Mesendoderm (in vitro differentiated cells): ENCODE results near the gene CACNA1C.
A peak's percentile ranks its signal among the peaks of the same experiment; 100 is the strongest.

Experiments used
- DNase-seq: peaks from one replicate; pipeline ENCODE4 v3.0.0; 2013
- H2AK5ac ChIP-seq: 2 replicates; pipeline ENCODE4 v1.6.1; 2013; ENCODE audit warnings: low read length, inconsistent platforms
- H2BK120ac ChIP-seq: 2 replicates; pipeline ENCODE4 v1.6.1; 2013; ENCODE audit warnings: low read depth, mild to moderate bottlenecking, low read length, moderate library complexity, mixed read lengths
- H2BK15ac ChIP-seq: replicated peaks from 2 replicates; pipeline ENCODE4 v1.6.1; 2013; ENCODE audit warnings: low read depth, mild to moderate bottlenecking, moderate library complexity
- H2BK5ac ChIP-seq: 2 replicates; pipeline ENCODE4 v1.6.1; 2013; ENCODE audit warnings: low read length, inconsistent platforms
- H3K18ac ChIP-seq: 2 replicates; pipeline ENCODE4 v1.6.1; 2013; ENCODE audit warnings: mild to moderate bottlenecking, low read length, mixed read lengths
- H3K23ac ChIP-seq: one replicate; pipeline ENCODE4 v1.6.1; 2013; ENCODE audit warnings: low read length
- H3K27ac ChIP-seq: 2 replicates; pipeline ENCODE4 v1.5.1; 2013; ENCODE audit warnings: low read depth, mild to moderate bottlenecking, inconsistent platforms, low read length, moderate library complexity
- H3K27me3 ChIP-seq: 2 replicates; pipeline ENCODE4 v1.6.1; 2013; ENCODE audit warnings: low read length, control low read depth, mild to moderate bottlenecking, inconsistent platforms; ENCODE audit not compliant: insufficient read depth, poor library complexity
- H3K36me3 ChIP-seq: 2 replicates; pipeline ENCODE4 v1.6.1; 2013; ENCODE audit warnings: low read length, inconsistent platforms; ENCODE audit not compliant: control insufficient read depth, insufficient read depth
- H3K4ac ChIP-seq: one replicate; pipeline ENCODE4 v1.6.1; 2013; ENCODE audit warnings: low read depth, mild to moderate bottlenecking, low read length, moderate library complexity
- H3K4me1 ChIP-seq: 2 replicates; pipeline ENCODE4 v1.6.1; 2013; ENCODE audit warnings: low read depth, low read length, inconsistent platforms; ENCODE audit not compliant: control insufficient read depth
- H3K4me2 ChIP-seq: 2 replicates; pipeline ENCODE4 v1.6.1; 2013; ENCODE audit warnings: low read length
- H3K4me3 ChIP-seq: 2 replicates; pipeline ENCODE4 v1.5.1; 2013; ENCODE audit warnings: mild to moderate bottlenecking, low read length
- H3K56ac ChIP-seq: one replicate; pipeline ENCODE4 v1.6.1; 2013; ENCODE audit warnings: low read length
- H3K79me1 ChIP-seq: 2 replicates; pipeline ENCODE4 v1.6.1; 2013; ENCODE audit warnings: low read length, inconsistent platforms
- H3K79me2 ChIP-seq: 2 replicates; pipeline ENCODE4 v1.6.1; 2013; ENCODE audit warnings: mild to moderate bottlenecking, low read length; ENCODE audit not compliant: control insufficient read depth, insufficient read depth
- H3K9ac ChIP-seq: 2 replicates; pipeline ENCODE4 v1.6.1; 2013; ENCODE audit warnings: low read length, inconsistent platforms
- H4K5ac ChIP-seq: one replicate; pipeline ENCODE4 v1.6.1; 2013; ENCODE audit warnings: low read length
- H4K8ac ChIP-seq: one replicate; pipeline ENCODE4 v1.6.1; 2013; ENCODE audit warnings: low read depth, mild to moderate bottlenecking, control low read depth, low read length, moderate library complexity
- WGBS: extraction: QIAGEN DNeasy Blood & Tissue Kit; methylation state at CpG from one replicate; pipeline ENCODE4 v1.1.7; 2013; ENCODE audit warnings: low lambda C conversion rate, missing lambda C conversion rate; ENCODE audit not compliant: insufficient coverage; ENCODE audit errors: extremely low coverage; 5-methylcytosine and 5-hydroxymethylcytosine counted together

CACNA1C gene

GRCh38 chr12:2536724-2537123 lies 483.9 kb downstream of the CACNA1C start:
- Histone ChIP-seq H3K18ac (no peak overlapping the region), H4K8ac (no peak overlapping the region), H2BK5ac (no peak overlapping the region), H2BK15ac (no peak overlapping the region), H3K79me1 (no peaks in the 10 kb centered on the region), H3K4me1 (no peaks in the 10 kb centered on the region), H3K27ac (no peak overlapping the region), H2AK5ac (no peak overlapping the region), H3K23ac (no peak overlapping the region), H3K36me3 (no peaks in the 10 kb centered on the region), H3K27me3 (no peaks in the 10 kb centered on the region), H3K4ac (no peak overlapping the region), H3K9ac (no peak overlapping the region), H4K5ac (no peak overlapping the region), H3K4me3 (no peak overlapping the region), H3K79me2 (no peaks in the 10 kb centered on the region), H3K56ac (no peak overlapping the region), H3K4me2 (no peak overlapping the region), H2BK120ac (no peak overlapping the region)
- no CpG with 5 or more reads among the region's 4 CpGs for WGBS
- no peak for DNase-seq

GRCh38 chr12:2537868-2538541 lies 485.2 kb downstream of the CACNA1C start:
- no CpG with 5 or more reads among the region's 5 CpGs for WGBS
- Histone ChIP-seq H3K36me3 (no peaks in the 10 kb centered on the region), H3K9ac (no peak overlapping the region), H3K27me3 (no peaks in the 10 kb centered on the region), H3K4ac (no peak overlapping the region), H3K27ac (no peak overlapping the region), H3K79me2 (no peaks in the 10 kb centered on the region), H3K4me2 (no peak overlapping the region), H3K79me1 (no peaks in the 10 kb centered on the region), H3K56ac (no peak overlapping the region), H3K18ac (no peak overlapping the region), H2BK15ac (no peak overlapping the region), H2BK120ac (no peak overlapping the region), H4K8ac (no peak overlapping the region), H2BK5ac (no peak overlapping the region), H4K5ac (no peak overlapping the region), H2AK5ac (no peak overlapping the region), H3K4me3 (no peak overlapping the region), H3K23ac (no peak overlapping the region), H3K4me1 (no peaks in the 10 kb centered on the region)
- DNase-seq: no peak

GRCh38 chr12:2539938-2540337 lies 487.2 kb downstream of the CACNA1C start:
- H3K79me1 ChIP-seq: no peaks in the 10 kb centered on the region
- no peak overlapping the region for H2BK15ac ChIP-seq
- H3K27ac ChIP-seq: no peak overlapping the region
- H3K79me2 ChIP-seq: no peaks in the 10 kb centered on the region
- no peak overlapping the region for H2AK5ac ChIP-seq
- no peak overlapping the region for H2BK120ac ChIP-seq
- H2BK5ac ChIP-seq: no peak overlapping the region
- no peak overlapping the region for H3K4ac ChIP-seq
- H3K4me1 ChIP-seq: no peaks in the 10 kb centered on the region
- H4K8ac ChIP-seq: no peak overlapping the region
- H3K9ac ChIP-seq: no peak overlapping the region
- no peak overlapping the region for H3K56ac ChIP-seq
- H3K27me3 ChIP-seq: no peaks in the 10 kb centered on the region
- H3K23ac ChIP-seq: no peak overlapping the region
- no peak overlapping the region for H3K4me3 ChIP-seq
- peak overlapping the region; percentile 9 for H3K18ac ChIP-seq
- no peak for DNase-seq
- H3K4me2 ChIP-seq: no peak overlapping the region
- H4K5ac ChIP-seq: no peak overlapping the region
- WGBS: no CpG with 5 or more reads among the region's 8 CpGs
- no peaks in the 10 kb centered on the region for H3K36me3 ChIP-seq

DNA sequence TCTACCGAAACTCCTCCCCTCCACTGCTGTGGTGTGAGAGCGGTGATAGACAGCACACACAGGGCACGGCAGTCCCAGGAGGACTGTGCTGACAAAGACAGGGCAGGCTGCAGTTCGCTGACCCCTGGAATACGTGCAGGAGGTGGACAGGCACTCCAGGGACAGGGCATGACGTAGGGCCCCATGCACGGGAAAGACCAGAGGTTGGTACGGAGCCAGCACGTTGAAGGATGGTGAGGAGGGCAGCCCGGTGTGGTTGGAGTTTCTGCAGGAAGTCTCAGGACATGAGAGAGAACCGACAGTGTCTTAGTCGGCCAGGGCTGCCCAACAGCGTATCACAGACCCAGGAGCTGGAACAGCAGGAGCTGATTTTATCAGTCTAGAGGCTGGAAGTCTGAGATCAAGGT lies 487.8 kb downstream of the CACNA1C start:
- H2BK5ac ChIP-seq: no peak overlapping the region
- H3K79me2 ChIP-seq: no peaks in the 10 kb centered on the region
- H3K4ac ChIP-seq: no peak overlapping the region
- H3K27me3 ChIP-seq: no peaks in the 10 kb centered on the region
- no peak overlapping the region for H3K27ac ChIP-seq
- no peak overlapping the region for H3K9ac ChIP-seq
- no peak overlapping the region for H2BK120ac ChIP-seq
- H2BK15ac ChIP-seq: no peak overlapping the region
- no peaks in the 10 kb centered on the region for H3K4me1 ChIP-seq
- H3K4me2 ChIP-seq: no peak overlapping the region
- H3K23ac ChIP-seq: no peak overlapping the region
- H3K56ac ChIP-seq: peak overlapping the region; percentile 25
- WGBS: no CpG with 5 or more reads among the region's 13 CpGs
- no peak overlapping the region for H2AK5ac ChIP-seq
- H3K79me1 ChIP-seq: no peaks in the 10 kb centered on the region
- no peak overlapping the region for H4K5ac ChIP-seq
- no peaks in the 10 kb centered on the region for H3K36me3 ChIP-seq
- H4K8ac ChIP-seq: no peak overlapping the region
- H3K4me3 ChIP-seq: no peak overlapping the region
- H3K18ac ChIP-seq: no peak overlapping the region
- DNase-seq: peak; percentile 60

- peak overlapping the region; percentile 45 for H2BK5ac ChIP-seq
- H3K56ac ChIP-seq: no peak overlapping the region
- H3K23ac ChIP-seq: no peak overlapping the region
- H3K4me3 ChIP-seq: no peak overlapping the region
- no peak overlapping the region for H4K5ac ChIP-seq
- no peak overlapping the region for H2BK15ac ChIP-seq
- H3K36me3 ChIP-seq: no peaks in the 10 kb centered on the region
- H3K9ac ChIP-seq: no peak overlapping the region
- no peaks in the 10 kb centered on the region for H3K79me2 ChIP-seq
- DNase-seq: no peak
- no peak overlapping the region for H3K27ac ChIP-seq
- no peak overlapping the region for H3K4me2 ChIP-seq
- no peaks in the 10 kb centered on the region for H3K79me1 ChIP-seq
- no peaks in the 10 kb centered on the region for H3K27me3 ChIP-seq
- H4K8ac ChIP-seq: no peak overlapping the region
- H3K18ac ChIP-seq: no peak overlapping the region
- H3K4ac ChIP-seq: no peak overlapping the region
- H3K4me1 ChIP-seq: no peaks in the 10 kb centered on the region
- no peak overlapping the region for H2BK120ac ChIP-seq
- no CpG with 5 or more reads among the region's 13 CpGs for WGBS
- no peak overlapping the region for H2AK5ac ChIP-seq
Observed at GRCh38 chr12:2541631-2542204, 488.9 kb downstream of the CACNA1C start.

DNA sequence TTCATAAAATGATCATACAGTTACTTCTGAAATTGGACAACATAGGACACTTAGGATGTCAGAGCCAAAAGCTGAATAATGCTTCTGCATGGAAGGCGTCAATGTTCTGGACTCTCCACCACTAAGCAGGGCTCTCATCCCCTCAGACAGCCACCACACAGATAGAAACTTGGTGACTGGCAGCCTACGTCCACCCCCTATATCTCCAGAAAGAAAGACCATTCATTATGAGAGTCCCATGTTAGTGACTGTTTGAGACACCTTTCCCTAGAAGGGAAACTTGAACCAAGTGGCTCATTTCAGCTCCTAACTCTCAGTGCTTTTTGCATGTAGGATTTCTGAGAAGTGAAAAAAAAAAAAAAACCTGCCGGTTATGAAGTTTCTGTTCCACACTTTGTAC lies 491.0 kb downstream of the CACNA1C start:
- Histone ChIP-seq H3K27me3 (no peaks in the 10 kb centered on the region), H2BK15ac (no peak overlapping the region), H4K8ac (no peak overlapping the region), H2BK5ac (no peak overlapping the region), H3K79me2 (no peaks in the 10 kb centered on the region), H3K4ac (no peak overlapping the region), H3K4me2 (no peak overlapping the region), H3K36me3 (no peaks in the 10 kb centered on the region), H3K9ac (no peak overlapping the region), H3K27ac (no peak overlapping the region), H3K4me1 (no peaks in the 10 kb centered on the region), H3K56ac (no peak overlapping the region), H4K5ac (no peak overlapping the region), H3K23ac (no peak overlapping the region), H2BK120ac (no peak overlapping the region), H3K79me1 (no peaks in the 10 kb centered on the region), H3K18ac (no peak overlapping the region), H2AK5ac (no peak overlapping the region), H3K4me3 (no peak overlapping the region)
- DNase-seq: no peak
- WGBS: no CpG with 5 or more reads among the region's 3 CpGs
